Stimulated activated CD8-positive, alpha-beta memory T cell treated with anti-CD3 and anti-CD28 coated beads, Interleukin-15, amount 100 ng/mL, for 4 hours (primary cell): Measurements from ENCODE around the gene NKIRAS2.

Experiments used
- DNase-seq, 2 donors: peaks; one replicate each; pipeline ENCODE4 v3.0.0-alpha.2; 2020; ENCODE audit warnings: low read depth in 2 of 2

The NKIRAS2 gene

DNA sequence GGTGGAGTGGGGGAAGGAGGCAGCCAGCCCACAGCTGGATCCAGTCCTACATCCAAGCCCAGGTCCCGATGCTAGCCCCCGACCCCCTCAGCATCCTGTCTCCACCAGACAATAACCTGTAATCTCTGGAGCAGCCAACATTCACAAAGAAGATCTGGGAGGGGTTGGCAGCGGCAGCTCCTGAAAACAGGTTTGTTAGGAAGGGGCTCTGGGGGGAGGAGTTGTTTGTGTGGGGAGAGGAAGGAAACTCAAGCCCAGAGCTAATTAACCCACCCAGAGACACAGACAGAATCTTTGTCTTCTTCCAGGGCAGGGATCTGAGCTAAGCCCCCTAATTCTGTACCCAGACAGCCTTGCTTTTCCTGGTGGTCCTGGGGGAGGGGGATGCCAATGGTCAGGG is 35.1 kb downstream of the NKIRAS2 start:
- DNase-seq = no peak

DNA sequence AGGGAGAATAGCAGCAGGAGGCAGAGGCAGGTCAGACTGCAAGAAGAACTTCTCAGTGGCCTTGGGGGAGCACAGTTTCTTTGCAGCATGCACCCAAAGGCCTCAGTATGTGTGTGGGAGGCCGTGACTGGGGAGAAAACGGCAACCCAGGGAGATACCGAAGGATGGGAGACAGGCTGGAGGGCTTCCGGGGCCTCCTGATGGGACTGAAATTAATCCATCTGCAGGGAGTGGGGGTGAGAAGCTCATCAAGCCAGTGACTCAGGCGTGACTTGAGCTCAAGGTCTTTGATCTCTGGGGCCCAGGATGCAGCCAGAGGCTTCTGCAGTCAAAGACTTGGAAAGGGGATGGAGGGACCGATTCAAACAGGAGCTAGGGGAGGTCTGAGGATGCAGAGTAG is 35.6 kb downstream of the NKIRAS2 start:
- DNase-seq = no peak

DNA sequence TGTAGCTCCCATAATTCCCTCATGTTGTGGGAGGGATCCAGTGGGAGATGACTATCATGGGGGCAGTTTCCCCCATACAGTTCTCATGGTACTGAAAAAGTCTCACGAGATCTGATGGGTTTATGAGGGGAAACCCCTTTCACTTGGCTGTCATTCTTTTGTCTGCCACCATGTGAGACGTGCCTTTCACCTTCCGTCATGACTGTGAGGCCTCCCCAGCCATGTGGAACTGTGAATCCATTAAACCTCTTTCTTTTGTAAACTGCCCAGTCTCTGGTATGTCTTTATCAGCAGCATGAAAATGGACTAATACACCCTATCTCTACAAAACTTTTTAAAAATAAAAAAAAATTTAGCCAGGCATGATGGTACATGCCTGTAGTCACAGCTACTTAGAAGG is 36.7 kb downstream of the NKIRAS2 start:
- no peak for DNase-seq

DNA sequence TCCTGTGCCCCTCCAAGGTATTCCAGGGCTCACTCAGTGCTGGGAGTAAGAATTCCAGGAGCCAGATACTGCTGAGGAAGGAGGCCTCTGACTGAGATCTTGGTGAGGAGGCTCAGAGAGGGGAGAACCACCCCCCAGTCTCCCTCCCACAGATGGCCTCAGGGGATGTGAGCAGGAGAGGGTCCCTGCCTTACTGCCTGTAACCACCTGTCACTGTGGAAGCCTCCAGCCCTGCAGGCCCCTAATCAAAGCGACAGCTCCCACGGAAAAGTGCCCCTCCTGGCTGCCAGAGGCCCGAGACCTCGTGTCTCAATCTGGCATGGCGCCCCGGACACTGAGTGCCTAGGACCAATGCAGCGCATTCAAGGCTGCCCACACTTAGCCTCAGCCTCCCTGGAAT is 38.2 kb downstream of the NKIRAS2 start:
- DNase-seq = no peak

GRCh38 chr17:42059815-42060214 is 39.9 kb downstream of the NKIRAS2 start:
- DNase-seq = no peak

- DNase-seq = no peak
These were observed 40.3 kb downstream of the NKIRAS2 start for GRCh38 chr17:42060231-42060630.

GRCh38 chr17:42061646-42062487 is 42.0 kb downstream of the NKIRAS2 start:
- no peak for DNase-seq

DNA sequence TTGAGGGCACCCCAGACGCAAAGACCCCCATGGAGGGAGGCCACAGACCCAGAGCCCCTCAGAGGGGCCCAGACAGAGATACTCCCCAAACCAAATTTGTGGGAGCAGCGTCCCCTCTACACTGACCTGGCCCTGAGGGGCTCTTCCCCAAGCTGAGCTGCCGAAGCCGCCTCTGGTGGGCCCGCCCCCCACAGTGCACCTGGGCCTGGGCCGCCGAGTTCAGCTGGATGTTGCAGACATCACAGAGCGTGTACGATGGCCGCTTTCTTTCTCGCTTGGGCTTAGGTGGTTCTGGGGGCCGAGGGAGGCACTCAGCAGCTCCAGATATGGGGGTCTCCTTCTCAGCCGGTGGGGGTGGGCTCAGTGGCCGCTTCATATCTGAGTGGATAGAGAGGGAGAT is 42.8 kb downstream of the NKIRAS2 start:
- no peak for DNase-seq

DNA sequence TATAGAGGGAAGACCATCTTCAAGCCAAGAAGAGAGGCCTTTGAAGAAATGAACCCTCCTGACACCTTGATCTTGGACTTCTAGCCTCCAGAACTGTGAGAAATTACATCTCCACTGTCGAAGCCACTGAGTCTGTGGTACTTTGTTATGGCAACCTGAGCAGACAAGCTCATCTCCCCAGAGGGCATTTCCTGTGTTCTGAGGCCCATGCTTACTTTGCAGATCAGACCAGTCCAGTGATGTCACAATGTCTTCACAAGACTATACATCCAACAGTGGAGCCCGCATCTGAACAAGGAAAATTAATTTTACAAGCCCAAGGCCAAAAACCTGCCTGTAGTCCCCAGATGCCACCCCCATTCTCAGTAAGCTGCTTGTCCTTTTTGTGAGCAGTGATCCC is 45.3 kb downstream of the NKIRAS2 start:
- DNase-seq = no peak

DNA sequence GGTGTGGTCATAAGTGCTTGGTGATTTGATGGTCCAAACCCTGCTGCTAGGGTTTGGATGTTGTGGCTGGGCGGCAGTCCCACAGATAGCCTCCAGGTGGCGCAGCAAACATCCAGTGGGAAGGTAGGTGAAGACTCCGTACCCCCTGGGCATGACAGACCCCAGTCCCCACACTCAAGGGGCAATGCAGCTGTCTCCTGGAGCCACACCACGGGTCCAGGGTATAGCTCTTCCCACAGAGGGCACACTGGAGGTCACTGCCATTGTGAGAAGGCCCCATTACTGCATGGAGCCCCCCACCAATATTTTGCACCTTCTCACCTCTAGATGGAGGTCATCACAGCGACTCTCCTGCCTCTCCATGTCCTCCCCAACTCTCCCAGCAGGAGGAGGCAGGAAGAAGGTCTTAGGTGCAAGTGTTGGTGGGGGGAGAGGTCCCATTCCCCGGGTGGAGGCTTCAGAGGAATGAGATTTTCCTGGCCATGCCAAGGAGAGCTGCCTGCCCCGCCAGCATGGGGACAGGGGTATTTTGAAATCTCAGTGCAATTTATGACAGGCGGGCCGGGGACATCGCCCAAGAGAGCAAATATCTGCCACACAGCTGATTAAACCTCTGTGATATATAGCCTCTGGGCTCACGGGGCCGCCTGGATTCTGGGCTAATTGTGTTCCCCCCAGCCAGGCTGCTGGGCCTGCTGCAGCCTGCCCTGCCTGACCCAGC is 47.6 kb downstream of the NKIRAS2 start:
- DNase-seq = peak in 1 of 2 donors; percentile 38

GRCh38 chr17:42068979-42069378 is 49.1 kb downstream of the NKIRAS2 start:
- no peak for DNase-seq

- DNase-seq = no peak
These were observed 51.9 kb downstream of the NKIRAS2 start for GRCh38 chr17:42071810-42072209.

DNA sequence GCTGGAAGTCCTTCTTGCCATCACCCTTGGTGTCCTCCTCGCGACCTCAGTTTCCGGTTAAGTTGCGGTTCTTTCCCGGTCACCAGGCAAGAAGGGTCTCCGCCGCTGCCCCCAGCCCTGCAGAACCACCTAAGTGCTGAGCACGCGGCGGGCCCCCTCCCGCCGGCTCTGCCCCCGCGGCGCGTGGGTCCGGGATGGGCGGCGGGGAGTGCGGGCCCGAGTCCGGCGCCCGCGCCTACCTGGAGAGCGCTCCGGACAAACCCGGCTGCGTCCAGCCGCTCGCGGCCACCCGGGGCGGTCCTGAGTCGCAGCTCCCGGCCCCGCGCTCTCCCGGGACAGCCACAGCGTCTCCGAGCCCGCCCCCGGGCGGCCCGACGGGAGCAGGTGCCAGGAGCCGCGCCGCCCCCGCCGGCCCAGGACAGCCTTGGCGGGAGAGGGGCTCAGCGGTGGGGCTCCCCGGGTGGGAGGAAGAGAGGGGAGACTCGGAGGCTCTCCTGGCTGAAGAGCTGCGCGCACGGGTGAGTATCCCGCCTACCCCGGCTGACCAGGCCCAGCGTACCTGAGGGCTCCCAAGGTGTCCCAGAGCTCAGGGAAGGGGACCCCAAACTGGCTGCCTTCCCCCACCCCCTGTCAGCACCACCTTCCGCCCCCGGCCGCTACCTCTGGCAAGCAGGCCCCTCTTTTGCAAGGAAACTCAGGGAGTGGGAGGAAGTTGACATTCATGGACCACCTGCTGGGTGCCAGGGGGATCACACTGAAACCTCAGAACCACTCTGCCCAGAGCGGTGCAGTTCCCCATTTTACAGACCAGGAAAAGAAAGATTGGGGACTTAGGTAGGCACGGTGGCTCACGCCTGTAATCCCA is 52.7 kb downstream of the NKIRAS2 start:
- DNase-seq = no peak
